Stimulated activated CD4-positive, alpha-beta T cell treated with anti-CD3 and anti-CD28 coated beads, Interleukin-4, amount 100 ng/mL, for 4 hours (primary cell): ENCODE data around the gene EPDR1.

Experiments
- DNase-seq, 2 experiments: peaks; one replicate each; pipeline ENCODE4 v3.0.0-alpha.2; 2020

EPDR1 gene

DNA sequence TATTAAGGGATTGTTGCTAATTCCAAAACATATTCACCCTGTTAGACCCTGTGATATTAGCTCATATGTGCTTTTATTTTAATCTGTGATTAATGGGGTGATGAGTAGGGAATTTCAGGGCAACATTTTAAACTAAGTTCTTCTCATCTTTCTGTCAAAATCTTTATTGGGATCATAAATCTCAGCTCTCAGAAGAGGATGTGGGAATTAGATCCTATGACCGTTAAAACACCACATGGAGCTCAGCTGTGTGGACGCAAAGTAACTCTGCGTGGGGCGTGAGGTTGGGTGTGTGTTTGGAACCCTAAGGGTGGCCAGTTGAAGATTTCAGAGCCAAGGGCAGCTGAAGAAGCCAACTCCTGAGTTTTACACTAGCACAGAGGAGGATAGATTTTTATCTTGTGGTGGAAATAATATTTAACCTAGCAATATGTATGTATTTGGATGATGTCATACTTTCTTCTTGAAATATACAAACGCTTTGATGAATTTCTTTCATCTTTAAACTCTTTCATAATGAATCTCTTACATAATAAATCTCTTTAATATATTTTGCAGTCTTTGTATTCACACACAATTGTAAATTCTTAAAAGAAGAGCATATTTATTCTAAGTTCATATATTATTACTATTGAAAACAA, 64.4 kb downstream of the EPDR1 start:
- no peak for DNase-seq

- DNase-seq: no peak
Observed at GRCh38 chr7:37986908-37987330, 66.5 kb downstream of the EPDR1 start.

DNA sequence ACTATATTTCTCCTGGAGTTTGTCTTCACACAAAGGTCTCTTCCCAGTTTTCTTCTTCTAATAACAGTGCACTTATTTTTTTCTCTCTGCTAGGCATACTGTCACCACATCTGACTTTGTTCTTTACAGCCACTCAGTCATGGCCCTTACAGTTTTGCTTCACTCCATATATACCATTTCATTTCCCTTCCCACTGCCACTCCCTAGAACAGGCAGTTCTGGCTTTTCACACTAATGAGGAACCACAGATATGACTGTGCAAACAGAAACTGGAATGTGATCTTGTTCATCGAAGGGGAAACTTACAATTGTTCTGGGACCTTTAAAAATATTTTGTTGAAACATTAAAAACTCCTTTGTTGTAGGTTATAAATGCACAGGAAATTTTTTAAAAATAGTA, 67.3 kb downstream of the EPDR1 start:
- DNase-seq: no peak

DNA sequence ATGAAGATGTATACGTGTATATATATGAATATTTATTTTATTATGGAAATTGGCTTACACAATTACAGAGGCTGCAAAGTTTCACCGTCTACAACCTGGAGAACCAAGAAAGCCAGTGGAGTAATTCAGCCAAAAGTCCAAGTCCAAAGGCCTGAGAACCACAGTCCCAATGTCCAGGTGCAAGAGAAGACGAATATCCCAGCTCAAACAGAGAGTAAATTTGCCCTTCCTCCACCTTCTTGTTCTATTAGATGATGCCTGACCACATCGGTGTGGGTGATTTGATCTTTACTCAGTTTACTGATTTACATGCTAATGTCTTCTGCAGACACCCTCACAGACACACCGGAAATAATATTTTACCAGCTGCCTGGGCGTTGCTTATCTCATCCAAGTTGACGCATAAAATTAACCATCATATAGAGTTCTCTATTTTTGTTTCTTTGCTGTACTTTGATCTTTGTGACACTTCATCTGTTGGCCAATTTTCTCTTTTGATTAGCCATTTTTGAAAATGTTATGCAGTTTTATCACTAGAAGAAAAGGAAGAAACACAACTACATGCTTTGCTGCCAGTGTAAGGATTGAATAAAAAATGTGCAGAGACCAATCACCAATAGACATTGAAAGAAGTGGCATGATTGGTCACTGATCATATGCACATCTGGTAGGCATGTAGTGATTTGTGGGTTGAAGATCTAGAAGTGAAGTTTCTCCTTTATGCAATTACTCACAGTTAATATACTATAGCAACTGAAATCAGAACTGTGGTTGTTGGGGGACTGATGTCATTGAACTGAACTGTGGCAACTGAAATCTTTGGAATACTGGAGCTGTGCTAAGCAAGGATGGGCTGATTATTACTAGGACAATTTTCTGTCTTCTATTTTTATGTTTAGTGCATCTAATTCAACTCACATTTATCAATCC, 68.5 kb downstream of the EPDR1 start:
- DNase-seq: no peak

DNA sequence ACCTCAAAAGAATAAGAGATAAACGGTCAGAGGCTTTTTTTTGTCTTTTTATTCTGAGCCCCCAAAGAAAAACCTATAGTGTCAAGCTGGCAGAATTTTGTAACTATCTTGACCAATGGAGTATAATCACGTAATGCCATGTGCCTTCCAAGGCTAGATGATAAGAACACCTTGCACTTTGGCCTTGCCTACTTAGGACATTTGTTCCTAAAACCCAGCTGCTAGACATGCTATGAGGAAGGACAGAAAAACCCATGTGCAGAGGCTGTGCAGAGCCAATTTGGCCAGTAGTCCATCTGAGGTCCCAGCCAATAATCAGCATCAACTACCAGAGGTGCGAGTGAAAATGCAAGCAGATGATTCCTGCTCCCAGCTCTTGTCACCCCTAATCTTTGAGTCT, 69.9 kb downstream of the EPDR1 start:
- no peak for DNase-seq

DNA sequence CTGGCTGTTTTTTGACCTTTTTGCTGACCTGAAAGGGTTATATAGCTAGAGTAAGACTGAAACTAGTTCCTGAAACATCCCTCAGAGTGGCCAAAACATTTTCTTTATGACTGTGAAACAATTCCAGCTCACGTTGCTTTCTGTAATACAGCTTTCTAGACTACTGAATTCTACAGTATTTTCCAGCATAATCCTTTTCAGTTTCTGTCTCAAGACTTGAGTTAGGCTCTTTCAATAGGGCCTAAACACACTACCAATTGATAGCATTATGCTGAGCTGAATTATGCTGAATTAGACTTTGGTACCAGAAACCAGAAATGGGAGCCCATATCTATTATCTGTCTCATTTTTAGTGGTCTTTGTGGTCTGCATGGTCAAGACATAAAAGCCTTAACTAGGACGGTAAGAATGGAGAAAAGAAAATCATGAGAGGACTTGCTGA, 72.6 kb downstream of the EPDR1 start:
- no peak for DNase-seq

GRCh38 chr7:37999673-38000072, 79.2 kb downstream of the EPDR1 start:
- DNase-seq: no peak

DNA sequence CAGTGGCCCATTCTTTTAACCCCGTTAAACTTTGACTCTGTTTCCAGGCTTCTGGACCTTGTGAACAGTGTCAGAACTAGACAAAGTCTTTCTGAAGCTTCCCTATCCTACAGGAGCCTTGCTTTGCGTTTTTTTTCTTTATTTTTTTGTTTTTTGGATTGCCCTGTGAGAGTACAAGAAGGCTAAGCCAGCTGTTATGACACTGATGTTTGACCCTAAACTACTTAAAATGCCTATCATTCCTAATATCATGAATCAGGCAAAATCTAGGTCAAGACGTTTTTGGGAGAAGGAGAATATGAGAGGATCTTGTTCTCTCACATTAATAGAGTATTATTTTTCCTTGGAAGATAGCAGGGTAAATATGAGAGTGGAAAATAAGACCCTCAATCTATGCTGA, 79.8 kb downstream of the EPDR1 start:
- DNase-seq: no peak
